IMR-90 (cell line): ENCODE data around the gene PTEN. TPM values are rescaled to one million over a fixed set of nuclear protein-coding genes. Genes with fewer than 3 reads are reported as not detected.
"Not testable (repeated sequence)": the region's sequence is repeated elsewhere in the genome, so short reads cannot be mapped to it uniquely, and the experiment has no call there.

Experiments used
- ATAC-seq: fragments of 200-7000 bp; cut with Tn5 transposase; 2 replicates; pipeline ENCODE4 v1.9.1; 2020; ENCODE audit warnings: low read depth, mild to moderate bottlenecking, moderate library complexity
- BruUV-seq: library from RNA; stranded (reverse); fragments of 400-500 nt; replicated peaks from 2 replicates; lab custom pipeline; 2021; lab: Mats Ljungman, UMichigan
- CTCF ChIA-PET: fragments of 300-600 bp; formaldehyde crosslinking; extraction: SDS; loops from one replicate; lab custom pipeline; 2021; ENCODE audit warnings: antibody characterized with exemption; lab: Yijun Ruan, JAX
- POLR2A ChIA-PET: fragments of 300-600 bp; sonication (Branson Sonifier 250); formaldehyde crosslinking; loops from one replicate; lab custom pipeline; 2022; ENCODE audit warnings: antibody characterized with exemption; ENCODE audit not compliant: unreplicated experiment; lab: Charles Lee
- DNase-seq: peaks from one replicate; pipeline ENCODE4 v3.0.0; 2013
- H2AFZ ChIP-seq: replicated peaks from 2 replicates; pipeline ENCODE3; 2013; ENCODE audit warnings: low read length, mild to moderate bottlenecking; ENCODE audit not compliant: poor library complexity
- H2AK5ac ChIP-seq: 2 replicates; pipeline ENCODE4 v1.6.1; 2013; ENCODE audit warnings: low read depth, low read length, inconsistent platforms
- H2AK9ac ChIP-seq: replicated peaks from 2 replicates; pipeline ENCODE3; 2013; ENCODE audit warnings: mild to moderate bottlenecking, low read depth, low read length, moderate library complexity; ENCODE audit not compliant: poor library complexity
- H2BK120ac ChIP-seq: 2 replicates; pipeline ENCODE4 v1.6.1; 2013; ENCODE audit warnings: low read depth, low read length, inconsistent platforms
- H2BK15ac ChIP-seq: 3 replicates; pipeline ENCODE4 v1.6.1; 2013; ENCODE audit warnings: low read depth, low read length, inconsistent platforms
- H2BK20ac ChIP-seq: 2 replicates; pipeline ENCODE4 v1.6.1; 2013; ENCODE audit warnings: low read depth, mild to moderate bottlenecking, inconsistent platforms, low read length, moderate library complexity
- H2BK5ac ChIP-seq: 2 replicates; pipeline ENCODE4 v1.6.1; 2013; ENCODE audit warnings: mild to moderate bottlenecking, low read depth, low read length, inconsistent platforms; ENCODE audit not compliant: poor library complexity, severe bottlenecking
- H3K14ac ChIP-seq: replicated peaks from 2 replicates; pipeline ENCODE4 v1.6.1; 2013; ENCODE audit warnings: low read depth, low read length, inconsistent platforms
- H3K18ac ChIP-seq: 2 replicates; pipeline ENCODE4 v1.6.1; 2013; ENCODE audit warnings: low read depth, low read length, control low read depth
- H3K23ac ChIP-seq: 2 replicates; pipeline ENCODE4 v1.6.1; 2013; ENCODE audit warnings: low read depth, low read length, inconsistent platforms
- H3K27ac ChIP-seq: 2 replicates; pipeline ENCODE4 v1.5.1; 2013; ENCODE audit warnings: mild to moderate bottlenecking, control low read depth, low read length; ENCODE audit not compliant: insufficient read depth
- H3K27me3 ChIP-seq: 2 replicates; pipeline ENCODE4 v1.6.1; 2013; ENCODE audit warnings: low read length; ENCODE audit not compliant: control insufficient read depth, insufficient read depth
- H3K36me3 ChIP-seq: 2 replicates; pipeline ENCODE4 v1.6.1; 2013; ENCODE audit warnings: low read length, mixed read lengths; ENCODE audit not compliant: control insufficient read depth, insufficient read depth
- H3K4ac ChIP-seq: 2 replicates; pipeline ENCODE4 v1.6.1; 2013; ENCODE audit warnings: low read depth, low read length, inconsistent platforms
- H3K4me1 ChIP-seq: 2 replicates; pipeline ENCODE4 v1.6.1; 2013; ENCODE audit warnings: low read length, mixed read lengths; ENCODE audit not compliant: control insufficient read depth, insufficient read depth
- H3K4me2 ChIP-seq: 2 replicates; pipeline ENCODE4 v1.6.1; 2013; ENCODE audit warnings: low read depth, mild to moderate bottlenecking, control low read depth, low read length, moderate library complexity
- H3K4me3 ChIP-seq: 2 replicates; pipeline ENCODE4 v1.5.1; 2013; ENCODE audit warnings: low read depth, mild to moderate bottlenecking, control low read depth, low read length, moderate library complexity; ENCODE audit not compliant: insufficient read depth
- H3K56ac ChIP-seq: 2 replicates; pipeline ENCODE4 v1.6.1; 2013; ENCODE audit warnings: low read length, inconsistent platforms; ENCODE audit not compliant: insufficient read depth; ENCODE audit errors: extremely low read depth
- H3K79me1 ChIP-seq, 2 experiments: 2 replicates each; pipeline ENCODE4 v1.6.1; 2013; ENCODE audit warnings: low read length in 2 of 2, inconsistent platforms in 1 of 2, low read depth in 1 of 2
- H3K9ac ChIP-seq: 2 replicates; pipeline ENCODE4 v1.6.1; 2013; ENCODE audit warnings: low read depth, low read length, control low read depth
- H3K9me1 ChIP-seq: 2 replicates; pipeline ENCODE4 v1.6.1; 2013; ENCODE audit warnings: low read length, inconsistent platforms; ENCODE audit not compliant: insufficient read depth
- H3K9me3 ChIP-seq: 2 replicates; pipeline ENCODE4 v1.6.1; 2013; ENCODE audit warnings: low read length; ENCODE audit not compliant: control insufficient read depth, insufficient read depth
- H4K20me1 ChIP-seq: 2 replicates; pipeline ENCODE4 v1.6.1; 2013; ENCODE audit warnings: low read length, inconsistent platforms; ENCODE audit not compliant: insufficient read depth
- H4K5ac ChIP-seq: 2 replicates; pipeline ENCODE4 v1.6.1; 2013; ENCODE audit warnings: mild to moderate bottlenecking, low read depth, low read length, control low read depth
- H4K8ac ChIP-seq, 2 experiments: 2 replicates each; pipeline ENCODE4 v1.6.1; 2013; ENCODE audit warnings: low read depth in 2 of 2, low read length in 2 of 2, control low read depth in 1 of 2, inconsistent platforms in 1 of 2
- H4K91ac ChIP-seq: 2 replicates; pipeline ENCODE4 v1.6.1; 2013; ENCODE audit warnings: low read depth, low read length, inconsistent platforms; ENCODE audit not compliant: insufficient read depth
- FOS ChIP-seq: fragments of 150-350 bp; IDR thresholded peaks from 2 replicates; pipeline ENCODE4 v1.6.1; 2016; ENCODE audit warnings: low read depth, low read length
- MAFK ChIP-seq: IDR thresholded peaks from 2 replicates; pipeline ENCODE4 v1.6.1; 2012; ENCODE audit warnings: low read depth, low read length, improper control_type of control experiment
- WGBS, 2 experiments: methylation state at CpG; one replicate each; pipeline versions ENCODE4 v1.1.5 to v1.1.7; 2013; ENCODE audit warnings: missing lambda C conversion rate in 2 of 2; ENCODE audit not compliant: insufficient read length in 1 of 2; ENCODE audit errors: extremely low coverage in 2 of 2; 5-methylcytosine and 5-hydroxymethylcytosine counted together
- dilution Hi-C: fragments of 300-500 bp; cut with HindIII; formaldehyde crosslinking; loops from one replicate; pipeline ENCODE4 v1.14.3; 2018; ENCODE audit warnings: low sequenced_read_pairs; ENCODE audit not compliant: unreplicated experiment
- in situ Hi-C: fragments of 300-500 bp; cut with MboI; formaldehyde crosslinking; loops from 3 replicates; pipeline ENCODE4 v1.14.3; 2019; ENCODE audit warnings: low sequenced_read_pairs, inconsistent platforms, mixed read lengths
- intact Hi-C: fragments of 100-400 bp; cut with micrococcal nuclease; formaldehyde crosslinking; loops from 2 replicates; pipeline ENCODE4 v1.10.0; 2022
- polyA plus RNA-seq, 3 experiments: library from polyadenylated mRNA; depleted of rRNA; stranded (reverse); fragments of >200 nt; gene quantifications; 2 replicates each; pipeline ENCODE4 v1.2.3, GENCODE V29; 2012; ENCODE audit warnings: low replicate concordance in 1 of 3
- total RNA-seq: library from RNA; depleted of rRNA; stranded (reverse); fragments of >200 nt; gene quantifications from 2 replicates; pipeline ENCODE4 v1.2.3, GENCODE V29; 2012

The PTEN gene
- total and polyA plus RNA-seq, 2 of the 4 experiments (the other 2 are of a cell fraction): 12.0 to 38.9 TPM

DNA sequence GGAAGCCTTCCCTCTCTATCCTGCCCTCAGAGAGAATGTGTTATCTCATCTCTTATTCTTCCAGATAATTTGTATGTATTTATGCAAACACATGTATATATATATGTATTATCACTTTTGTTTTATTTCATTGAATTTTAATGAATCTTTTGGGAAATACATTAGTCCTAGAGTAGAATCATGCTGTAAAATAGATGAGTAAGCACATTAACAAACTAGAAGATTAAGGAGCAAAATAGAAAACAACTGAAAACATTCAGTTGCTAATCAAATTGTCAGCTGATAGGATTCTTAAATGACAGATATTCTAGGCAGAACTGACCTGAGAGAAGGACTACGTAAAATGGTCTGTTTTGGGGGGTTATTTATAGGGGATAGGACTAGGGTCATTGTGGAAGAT lies 11.3 kb upstream of the PTEN start:
- Histone ChIP-seq H2AK9ac (no peak overlapping the region), H3K18ac (no peak overlapping the region), H3K9me1 (no peaks in the 10 kb centered on the region), H2BK20ac (no peak overlapping the region), H4K20me1 (no peaks in the 10 kb centered on the region), H4K8ac (no peak overlapping the region), H4K91ac (no peak overlapping the region), H3K9me3 (no peaks in the 10 kb centered on the region), H2AFZ (no peak overlapping the region), H3K14ac (no peak overlapping the region), H3K27me3 (no peaks in the 10 kb centered on the region), H3K4me3 (no peak overlapping the region), H4K5ac (no peak overlapping the region), H3K36me3 (no peaks in the 10 kb centered on the region), H3K9ac (no peak overlapping the region), H3K56ac (no peak overlapping the region), H3K27ac (no peak overlapping the region), H3K4ac (no peak overlapping the region), H3K4me1 (no peaks in the 10 kb centered on the region), H3K79me1 (no peaks in the 10 kb centered on the region), H3K23ac (no peak overlapping the region), H2AK5ac (no peak overlapping the region), H2BK120ac (no peak overlapping the region), H2BK5ac (no peak overlapping the region), H3K4me2 (no peak overlapping the region), H2BK15ac (no peak overlapping the region)
- POLR2A ChIA-PET: no interaction called here
- WGBS, 2 experiments: no CpG with 5 or more reads among the region's 1 CpG
- CTCF ChIA-PET: no interaction called here
- TF ChIP-seq FOS (no peak), MAFK (peak; percentile 77)
- DNase-seq (no peak), ATAC-seq (no peak)
- intact Hi-C loops: no loop called here
- no TSS peak for BruUV-seq
- in situ Hi-C loops: no loop called here
- dilution Hi-C loops: no loop called here

DNA sequence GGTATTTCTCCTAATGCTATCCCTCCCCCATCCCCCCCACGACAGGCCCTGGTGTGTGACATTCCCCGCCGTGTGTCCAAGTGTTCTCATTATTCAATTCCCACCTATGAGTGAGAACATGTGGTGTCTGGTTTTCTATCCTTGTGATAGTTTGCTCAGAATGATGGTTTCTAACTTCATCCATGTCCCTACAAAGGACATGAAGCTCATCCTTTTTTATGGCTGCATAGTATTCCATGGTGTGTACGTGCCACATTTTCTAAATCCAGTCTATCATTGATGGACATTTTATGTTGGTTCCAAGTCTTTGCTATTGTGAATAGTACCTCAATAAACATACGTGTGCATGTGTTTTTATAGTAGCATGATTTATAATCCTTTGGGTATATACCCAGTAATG lies 8.2 kb upstream of the PTEN start:
- H4K91ac ChIP-seq, intact Hi-C loops, ATAC-seq, H2AK5ac ChIP-seq, DNase-seq, H3K23ac ChIP-seq, H4K5ac ChIP-seq, CTCF ChIA-PET, dilution Hi-C loops, H2BK15ac ChIP-seq, H4K8ac ChIP-seq, H3K14ac ChIP-seq, H3K4me2 ChIP-seq, H3K79me1 ChIP-seq, H3K27me3 ChIP-seq, H2BK120ac ChIP-seq, H3K9me1 ChIP-seq, H4K20me1 ChIP-seq, H2AFZ ChIP-seq, H3K27ac ChIP-seq, POLR2A ChIA-PET, H3K18ac ChIP-seq, BruUV-seq, H3K9me3 ChIP-seq, H3K56ac ChIP-seq, H3K9ac ChIP-seq, H3K4me1 ChIP-seq, H3K4ac ChIP-seq, H3K36me3 ChIP-seq, H2BK20ac ChIP-seq, H3K4me3 ChIP-seq, H2BK5ac ChIP-seq, H2AK9ac ChIP-seq: not testable (repeated sequence)
- in situ Hi-C loops: loop anchor here (5.0 kb wide), 1 partner anchor 697 kb away; no protein-coding TSS in a partner anchor
- no CpG with 5 or more reads among the region's 5 CpGs for WGBS, 2 experiments
